Liver (tissue), 9 donors: ENCODE data around the gene SETD6. TPM values are rescaled to one million over a fixed set of nuclear protein-coding genes. Genes with fewer than 3 reads are reported as not detected.

Source experiments
- DNase-seq: peaks from one replicate; pipeline ENCODE4 v3.0.0-alpha.2; 2017; ENCODE audit warnings: low spot score
- H3K27ac ChIP-seq, 2 donors: one replicate each; pipeline ENCODE4 v1.7.0; 2013; ENCODE audit warnings: inconsistent platforms in 2 of 2, low read length in 2 of 2, control low read depth in 1 of 2, low read depth in 1 of 2, mild to moderate bottlenecking in 1 of 2
- H3K27me3 ChIP-seq, 4 donors: one replicate each; pipeline versions ENCODE4 v1.6.1 to v1.7.0; 2013; ENCODE audit warnings: low read length in 3 of 4, inconsistent platforms in 1 of 4, mild to moderate bottlenecking in 1 of 4, moderate library complexity in 1 of 4; ENCODE audit not compliant: control insufficient read depth in 4 of 4, insufficient read depth in 4 of 4
- H3K36me3 ChIP-seq, 4 donors: one replicate each; pipeline versions ENCODE4 v1.6.1 to v1.7.0; 2013; ENCODE audit warnings: low read length in 3 of 4, mild to moderate bottlenecking in 3 of 4, low read depth in 1 of 4, moderate library complexity in 1 of 4; ENCODE audit not compliant: control insufficient read depth in 4 of 4, insufficient read depth in 3 of 4
- H3K4me1 ChIP-seq, 4 donors: one replicate each; pipeline versions ENCODE4 v1.6.1 to v1.7.0; 2013; ENCODE audit warnings: low read length in 3 of 4, mild to moderate bottlenecking in 3 of 4, moderate library complexity in 1 of 4; ENCODE audit not compliant: control insufficient read depth in 4 of 4, insufficient read depth in 4 of 4
- H3K4me3 ChIP-seq, 3 donors: one replicate each; pipeline versions ENCODE4 v1.6.1 to v1.7.0; 2013; ENCODE audit warnings: low read length in 3 of 3, control low read depth in 1 of 3, low read depth in 1 of 3, mild to moderate bottlenecking in 1 of 3
- H3K9ac ChIP-seq, 2 donors: one replicate each; pipeline ENCODE4 v1.7.0; 2013; ENCODE audit warnings: low read length in 2 of 2, mild to moderate bottlenecking in 2 of 2, moderate library complexity in 2 of 2, control low read depth in 1 of 2, low read depth in 1 of 2
- H3K9me3 ChIP-seq, 4 donors: one replicate each; pipeline versions ENCODE4 v1.6.1 to v1.7.0; 2013; ENCODE audit warnings: low read length in 3 of 4; ENCODE audit not compliant: control insufficient read depth in 4 of 4
- ATF3 ChIP-seq: IDR thresholded peaks from 2 replicates; pipeline ENCODE4 v1.6.1; 2016; ENCODE audit warnings: antibody characterized with exemption
- EGR1 ChIP-seq, 2 donors: IDR thresholded peaks; 2 replicates each; pipeline ENCODE4 v1.6.1; 2016 to 2018; ENCODE audit warnings: antibody characterized with exemption in 2 of 2, low read depth in 2 of 2
- FOXA1 ChIP-seq: IDR thresholded peaks from 2 replicates; pipeline ENCODE4 v1.6.1; 2016; ENCODE audit warnings: antibody characterized with exemption
- FOXA2 ChIP-seq: IDR thresholded peaks from 2 replicates; pipeline ENCODE4 v1.6.1; 2016; ENCODE audit warnings: antibody characterized with exemption
- GABPA ChIP-seq, 2 donors: IDR thresholded peaks in 1 of 2; conservative IDR thresholded peaks in 1 of 2; 2 replicates each; pipeline ENCODE4 v1.6.1; 2016; ENCODE audit warnings: antibody characterized with exemption in 2 of 2, mild to moderate bottlenecking in 1 of 2, moderate library complexity in 1 of 2
- HNF4A ChIP-seq, 2 donors: conservative IDR thresholded peaks; 2 replicates each; pipeline ENCODE4 v1.6.1; 2016; ENCODE audit warnings: antibody characterized with exemption in 2 of 2, mild to moderate bottlenecking in 2 of 2
- HNF4G ChIP-seq: IDR thresholded peaks from 2 replicates; pipeline ENCODE4 v1.6.1; 2016; ENCODE audit warnings: antibody characterized with exemption
- JUND ChIP-seq, 2 donors: IDR thresholded peaks; 2 replicates each; pipeline ENCODE4 v1.6.1; 2016; ENCODE audit warnings: antibody characterized with exemption in 2 of 2
- NR2F2 ChIP-seq: IDR thresholded peaks from 2 replicates; pipeline ENCODE4 v1.6.1; 2016; ENCODE audit warnings: antibody characterized with exemption
- RAD21 ChIP-seq, 2 donors: IDR thresholded peaks; 2 replicates each; pipeline ENCODE4 v1.6.1; 2016; ENCODE audit warnings: antibody characterized with exemption in 2 of 2, mild to moderate bottlenecking in 2 of 2
- RXRA ChIP-seq, 2 donors: IDR thresholded peaks; 2 replicates each; pipeline ENCODE4 v1.6.1; 2017 to 2018; ENCODE audit warnings: antibody characterized with exemption in 2 of 2, mild to moderate bottlenecking in 1 of 2
- SP1 ChIP-seq: IDR thresholded peaks from 2 replicates; pipeline ENCODE4 v1.6.1; 2018; ENCODE audit warnings: antibody characterized with exemption, mild to moderate bottlenecking
- TAF1 ChIP-seq: conservative IDR thresholded peaks from 2 replicates; pipeline ENCODE4 v1.6.1; 2016; ENCODE audit warnings: antibody characterized with exemption, mild to moderate bottlenecking
- YY1 ChIP-seq: IDR thresholded peaks from 2 replicates; pipeline ENCODE4 v1.6.1; 2016; ENCODE audit warnings: antibody characterized with exemption, mild to moderate bottlenecking
- WGBS: extraction: QIAGEN DNeasy Blood & Tissue Kit; methylation state at CpG from one replicate; pipeline ENCODE4 v1.1.7; 2013; 5-methylcytosine and 5-hydroxymethylcytosine counted together
- polyA plus RNA-seq, 2 donors: library from polyadenylated mRNA; stranded (reverse) in 1 of 2; unstranded in 1 of 2; fragments of 200-250 nt in 1 of 2; fragments of >200 nt in 1 of 2; fragmentation: Nextera tagmentation in 1 of 2; extraction: Ambion mirVana in 1 of 2; gene quantifications; one replicate each; pipeline versions ENCODE4 v1.2.1 to v1.2.3, GENCODE V29; 2013 to 2015
- total RNA-seq, 2 donors: library from RNA; depleted of rRNA; stranded (reverse); fragments of >200 nt; gene quantifications; one replicate each; pipeline ENCODE4 v1.2.3, GENCODE V29; 2014
- TF ChIP-seq, protein P1 (sequence below): IDR thresholded peaks from 2 replicates; pipeline ENCODE4 v1.6.1; 2016; ENCODE audit warnings: antibody characterized with exemption
- TF ChIP-seq, protein P2 (sequence below): IDR thresholded peaks from 2 replicates; pipeline ENCODE4 v1.6.1; 2016; ENCODE audit warnings: antibody characterized with exemption
- TF ChIP-seq, protein P3 (sequence below): fragments of 150-350 bp; IDR thresholded peaks from 2 replicates; pipeline ENCODE4 v1.5.1; 2017; ENCODE audit warnings: improper control_type of control experiment, low read depth, low read length; ENCODE audit not compliant: missing input control
- TF ChIP-seq, protein P4 (sequence below): IDR thresholded peaks from 2 replicates; pipeline ENCODE4 v1.6.1; 2016; ENCODE audit warnings: antibody characterized with exemption, mild to moderate bottlenecking
- donor health status: healthy.
- donor health status: healthy.
- donor health status: healthy.
- donor health status: healthy.
- donor health status: healthy.

Gene SETD6
- total and polyA plus RNA-seq, 4 donors: 6.9 to 17.7 (median 10.2) TPM

DNA sequence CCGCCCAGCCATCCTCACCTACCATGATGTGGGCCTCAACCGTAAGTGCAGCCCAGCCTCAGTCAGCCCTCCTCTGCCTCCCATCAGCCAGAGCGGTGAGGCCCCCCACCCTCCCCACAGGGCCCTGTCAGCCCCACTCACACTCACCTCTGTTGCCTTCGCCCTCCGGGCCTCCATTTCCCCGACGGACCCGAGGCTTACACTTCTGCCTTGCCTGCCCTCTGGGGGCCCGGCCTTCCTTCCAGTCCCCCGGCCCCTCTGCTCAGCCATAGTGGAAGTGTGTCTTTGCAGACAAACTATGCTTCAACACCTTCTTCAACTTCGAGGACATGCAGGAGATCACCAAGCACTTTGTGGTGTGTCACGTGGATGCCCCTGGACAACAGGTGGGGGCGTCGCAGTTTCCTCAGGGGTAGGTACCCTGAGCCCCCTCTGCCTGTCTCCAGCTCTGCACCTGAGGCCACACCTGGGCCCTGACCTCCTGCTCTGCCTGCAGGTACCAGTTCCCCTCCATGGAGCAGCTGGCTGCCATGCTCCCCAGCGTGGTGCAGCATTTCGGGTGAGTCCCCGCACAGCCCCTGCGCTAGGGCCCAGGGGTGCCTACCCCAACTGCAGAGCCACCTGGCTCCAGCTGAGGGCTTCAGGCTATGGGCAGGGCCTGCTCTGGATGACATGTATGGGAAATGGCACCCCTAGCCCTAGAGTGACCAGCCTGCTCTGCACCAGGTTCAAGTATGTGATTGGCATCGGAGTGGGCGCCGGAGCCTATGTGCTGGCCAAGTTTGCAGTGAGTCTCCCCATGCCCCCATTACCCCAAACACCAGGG lies 11.2 kb upstream of the SETD6 start:
- no peak overlapping the region for H3K4me3 ChIP-seq
- peaks cover 0 to 6% (median 1%) of the 10 kb centered on the region in 4 donors for H3K27me3 ChIP-seq
- WGBS: 93% methylated on average over 21 of the region's 21 CpGs
- H3K27ac ChIP-seq: no peak overlapping the region
- no peaks in the 10 kb centered on the region for H3K9me3 ChIP-seq
- peaks cover 4 to 20% (median 13%) of the 10 kb centered on the region in 4 donors for H3K4me1 ChIP-seq
- no peaks in the 10 kb centered on the region for H3K36me3 ChIP-seq
- H3K9ac ChIP-seq: no peak overlapping the region
- DNase-seq: no peak
- TF ChIP-seq EGR1 (IDR thresholded peaks at IDR 0.05; ENCODE audit: low read depth in 2 of 2) (no peak), FOXA2 (no peak), GABPA (IDR thresholded peaks at IDR 0.05 in 1 of 2, conservative IDR thresholded peaks at IDR 0.05 in 1 of 2) (no peak), HNF4G (no peak), FOXA1 (no peak), YY1 (no peak), TAF1 (no peak), RAD21 (IDR thresholded peaks at IDR 0.05) (no peak), RXRA (IDR thresholded peaks at IDR 0.05) (no peak), SP1 (no peak), HNF4A (conservative IDR thresholded peaks at IDR 0.05) (no peak), JUND (IDR thresholded peaks at IDR 0.05) (no peak), NR2F2 (no peak), ATF3 (no peak)
- TF ChIP-seq, protein P1, sequence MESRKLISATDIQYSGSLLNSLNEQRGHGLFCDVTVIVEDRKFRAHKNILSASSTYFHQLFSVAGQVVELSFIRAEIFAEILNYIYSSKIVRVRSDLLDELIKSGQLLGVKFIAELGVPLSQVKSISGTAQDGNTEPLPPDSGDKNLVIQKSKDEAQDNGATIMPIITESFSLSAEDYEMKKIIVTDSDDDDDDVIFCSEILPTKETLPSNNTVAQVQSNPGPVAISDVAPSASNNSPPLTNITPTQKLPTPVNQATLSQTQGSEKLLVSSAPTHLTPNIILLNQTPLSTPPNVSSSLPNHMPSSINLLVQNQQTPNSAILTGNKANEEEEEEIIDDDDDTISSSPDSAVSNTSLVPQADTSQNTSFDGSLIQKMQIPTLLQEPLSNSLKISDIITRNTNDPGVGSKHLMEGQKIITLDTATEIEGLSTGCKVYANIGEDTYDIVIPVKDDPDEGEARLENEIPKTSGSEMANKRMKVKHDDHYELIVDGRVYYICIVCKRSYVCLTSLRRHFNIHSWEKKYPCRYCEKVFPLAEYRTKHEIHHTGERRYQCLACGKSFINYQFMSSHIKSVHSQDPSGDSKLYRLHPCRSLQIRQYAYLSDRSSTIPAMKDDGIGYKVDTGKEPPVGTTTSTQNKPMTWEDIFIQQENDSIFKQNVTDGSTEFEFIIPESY: no peak
- TF ChIP-seq, protein P2, sequence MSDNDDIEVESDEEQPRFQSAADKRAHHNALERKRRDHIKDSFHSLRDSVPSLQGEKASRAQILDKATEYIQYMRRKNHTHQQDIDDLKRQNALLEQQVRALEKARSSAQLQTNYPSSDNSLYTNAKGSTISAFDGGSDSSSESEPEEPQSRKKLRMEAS: no peak
- TF ChIP-seq, protein P3, sequence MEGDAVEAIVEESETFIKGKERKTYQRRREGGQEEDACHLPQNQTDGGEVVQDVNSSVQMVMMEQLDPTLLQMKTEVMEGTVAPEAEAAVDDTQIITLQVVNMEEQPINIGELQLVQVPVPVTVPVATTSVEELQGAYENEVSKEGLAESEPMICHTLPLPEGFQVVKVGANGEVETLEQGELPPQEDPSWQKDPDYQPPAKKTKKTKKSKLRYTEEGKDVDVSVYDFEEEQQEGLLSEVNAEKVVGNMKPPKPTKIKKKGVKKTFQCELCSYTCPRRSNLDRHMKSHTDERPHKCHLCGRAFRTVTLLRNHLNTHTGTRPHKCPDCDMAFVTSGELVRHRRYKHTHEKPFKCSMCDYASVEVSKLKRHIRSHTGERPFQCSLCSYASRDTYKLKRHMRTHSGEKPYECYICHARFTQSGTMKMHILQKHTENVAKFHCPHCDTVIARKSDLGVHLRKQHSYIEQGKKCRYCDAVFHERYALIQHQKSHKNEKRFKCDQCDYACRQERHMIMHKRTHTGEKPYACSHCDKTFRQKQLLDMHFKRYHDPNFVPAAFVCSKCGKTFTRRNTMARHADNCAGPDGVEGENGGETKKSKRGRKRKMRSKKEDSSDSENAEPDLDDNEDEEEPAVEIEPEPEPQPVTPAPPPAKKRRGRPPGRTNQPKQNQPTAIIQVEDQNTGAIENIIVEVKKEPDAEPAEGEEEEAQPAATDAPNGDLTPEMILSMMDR: no peak
- TF ChIP-seq, protein P4, sequence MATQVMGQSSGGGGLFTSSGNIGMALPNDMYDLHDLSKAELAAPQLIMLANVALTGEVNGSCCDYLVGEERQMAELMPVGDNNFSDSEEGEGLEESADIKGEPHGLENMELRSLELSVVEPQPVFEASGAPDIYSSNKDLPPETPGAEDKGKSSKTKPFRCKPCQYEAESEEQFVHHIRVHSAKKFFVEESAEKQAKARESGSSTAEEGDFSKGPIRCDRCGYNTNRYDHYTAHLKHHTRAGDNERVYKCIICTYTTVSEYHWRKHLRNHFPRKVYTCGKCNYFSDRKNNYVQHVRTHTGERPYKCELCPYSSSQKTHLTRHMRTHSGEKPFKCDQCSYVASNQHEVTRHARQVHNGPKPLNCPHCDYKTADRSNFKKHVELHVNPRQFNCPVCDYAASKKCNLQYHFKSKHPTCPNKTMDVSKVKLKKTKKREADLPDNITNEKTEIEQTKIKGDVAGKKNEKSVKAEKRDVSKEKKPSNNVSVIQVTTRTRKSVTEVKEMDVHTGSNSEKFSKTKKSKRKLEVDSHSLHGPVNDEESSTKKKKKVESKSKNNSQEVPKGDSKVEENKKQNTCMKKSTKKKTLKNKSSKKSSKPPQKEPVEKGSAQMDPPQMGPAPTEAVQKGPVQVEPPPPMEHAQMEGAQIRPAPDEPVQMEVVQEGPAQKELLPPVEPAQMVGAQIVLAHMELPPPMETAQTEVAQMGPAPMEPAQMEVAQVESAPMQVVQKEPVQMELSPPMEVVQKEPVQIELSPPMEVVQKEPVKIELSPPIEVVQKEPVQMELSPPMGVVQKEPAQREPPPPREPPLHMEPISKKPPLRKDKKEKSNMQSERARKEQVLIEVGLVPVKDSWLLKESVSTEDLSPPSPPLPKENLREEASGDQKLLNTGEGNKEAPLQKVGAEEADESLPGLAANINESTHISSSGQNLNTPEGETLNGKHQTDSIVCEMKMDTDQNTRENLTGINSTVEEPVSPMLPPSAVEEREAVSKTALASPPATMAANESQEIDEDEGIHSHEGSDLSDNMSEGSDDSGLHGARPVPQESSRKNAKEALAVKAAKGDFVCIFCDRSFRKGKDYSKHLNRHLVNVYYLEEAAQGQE: no peak
